GM04503 (cell line): ENCODE results near the gene TEK.
"Not testable (repeated sequence)": the region's sequence is repeated elsewhere in the genome, so short reads cannot be mapped to it uniquely, and the experiment has no call there.

Experiments
- DNase-seq: peaks from one replicate; pipeline ENCODE4 v3.0.0-alpha.2; 2012; ENCODE audit warnings: low read depth

The TEK gene

GRCh38 chr9:27108981-27109541 is at the start of gene TEK:
Gene TEK, plus strand, starts transcription at chr9:27109225. Its CDS starts 366 bp downstream, at chr9:27109591.
- DNase-seq = no peak

- no peak for DNase-seq
Measured at GRCh38 chr9:27059412-27059811, 49.6 kb upstream of the TEK start.

GRCh38 chr9:27059907-27060306 is 49.1 kb upstream of the TEK start:
- no peak for DNase-seq

GRCh38 chr9:27065288-27065687 is 43.7 kb upstream of the TEK start:
- DNase-seq = no peak

GRCh38 chr9:27073841-27074728 is 34.9 kb upstream of the TEK start:
- no peak for DNase-seq

GRCh38 chr9:27078685-27079084 is 30.3 kb upstream of the TEK start:
- DNase-seq = no peak

- DNase-seq = no peak
Measured at GRCh38 chr9:27085456-27085855, 23.6 kb upstream of the TEK start.

GRCh38 chr9:27086818-27087680 is 22.0 kb upstream of the TEK start:
- no peak for DNase-seq

GRCh38 chr9:27088981-27089380 is 20.0 kb upstream of the TEK start:
- DNase-seq = peak; percentile 33

GRCh38 chr9:27089706-27090105 is 19.3 kb upstream of the TEK start:
- no peak for DNase-seq

GRCh38 chr9:27090231-27090630 is 18.8 kb upstream of the TEK start:
- no peak for DNase-seq

- DNase-seq = no peak
Measured at GRCh38 chr9:27090711-27091110, 18.3 kb upstream of the TEK start.

GRCh38 chr9:27092496-27092895 is 16.5 kb upstream of the TEK start:
- DNase-seq = not testable (repeated sequence)

GRCh38 chr9:27093384-27094067 is 15.5 kb upstream of the TEK start:
- not testable (repeated sequence) for DNase-seq

GRCh38 chr9:27094640-27095298 is 14.3 kb upstream of the TEK start:
- DNase-seq = peak; percentile 58

- no peak for DNase-seq
Measured at GRCh38 chr9:27107241-27107640, 1.8 kb upstream of the TEK start.

GRCh38 chr9:27109621-27110020 is 596 bp downstream of the TEK start:
- no peak for DNase-seq

- no peak for DNase-seq
Measured at GRCh38 chr9:27110181-27110580, 1.2 kb downstream of the TEK start.

- DNase-seq = no peak
Measured at GRCh38 chr9:27112235-27112634, 3.2 kb downstream of the TEK start.

- no peak for DNase-seq
Measured at GRCh38 chr9:27117489-27118135, 8.6 kb downstream of the TEK start.

- no peak for DNase-seq
Measured at GRCh38 chr9:27118916-27119315, 9.9 kb downstream of the TEK start.
